Activated T-cell treated with anti-CD3 and anti-CD28 coated beads, Interleukin-2, amount 50 U/mL, for 24 hours (primary cell): ENCODE measurements around the gene TMPRSS11D.

Experiments used
- DNase-seq: peaks from one replicate; pipeline ENCODE4 v3.0.0-alpha.2; 2020
- H3K27ac Mint-ChIP-seq: 2 replicates; pipeline ENCODE4 v1.8.0; 2020; ENCODE audit warnings: mild to moderate bottlenecking, mixed read lengths
- H3K27me3 Mint-ChIP-seq: 2 replicates; pipeline ENCODE4 v1.8.0; 2020; ENCODE audit warnings: mixed read lengths
- H3K36me3 Mint-ChIP-seq: 2 replicates; pipeline ENCODE4 v1.8.0; 2020; ENCODE audit warnings: low read depth, mixed read lengths
- H3K4me1 Mint-ChIP-seq: 2 replicates; pipeline ENCODE4 v1.8.0; 2020; ENCODE audit warnings: low read depth, mixed read lengths
- H3K4me3 Mint-ChIP-seq: 2 replicates; pipeline ENCODE4 v1.8.0; 2020; ENCODE audit warnings: mild to moderate bottlenecking, moderate library complexity, mixed read lengths
- H3K9me3 Mint-ChIP-seq: 2 replicates; pipeline ENCODE4 v1.8.0; 2020; ENCODE audit warnings: mixed read lengths

TMPRSS11D gene

DNA sequence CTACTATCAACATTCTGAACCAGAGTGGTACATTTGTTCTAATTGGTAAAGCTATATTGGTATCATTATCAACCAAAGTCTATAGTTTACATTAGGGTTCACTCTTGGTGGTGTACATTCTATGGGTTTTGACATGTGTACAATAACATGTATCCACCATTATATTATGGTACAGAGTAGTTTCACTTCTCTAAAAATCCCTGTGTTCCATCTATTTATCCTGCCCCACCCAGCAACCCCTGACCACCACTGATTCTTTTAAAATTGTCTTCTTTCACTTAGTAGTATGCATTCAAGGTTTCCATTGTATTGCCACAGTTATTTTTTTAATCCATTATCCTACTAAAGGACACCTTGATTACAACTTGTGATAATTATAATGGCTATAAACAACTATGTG lies 15.3 kb upstream of the TMPRSS11D start:
- no peak for DNase-seq
- H3K4me3 Mint-ChIP-seq, result no peak overlapping the region
- peaks cover 3% of the 10 kb centered on the region for H3K9me3 Mint-ChIP-seq
- no peaks in the 10 kb centered on the region for H3K36me3 Mint-ChIP-seq
- no peaks in the 10 kb centered on the region for H3K27me3 Mint-ChIP-seq
- H3K27ac Mint-ChIP-seq, result no peak overlapping the region
- H3K4me1 Mint-ChIP-seq, result peaks cover 2% of the 10 kb centered on the region

GRCh38 chr4:67897686-67898085 lies 13.9 kb upstream of the TMPRSS11D start:
- DNase-seq, result no peak
- H3K9me3 Mint-ChIP-seq, result peaks cover 3% of the 10 kb centered on the region
- H3K4me3 Mint-ChIP-seq, result no peak overlapping the region
- H3K27me3 Mint-ChIP-seq, result no peaks in the 10 kb centered on the region
- no peaks in the 10 kb centered on the region for H3K36me3 Mint-ChIP-seq
- peaks cover 2% of the 10 kb centered on the region for H3K4me1 Mint-ChIP-seq
- no peak overlapping the region for H3K27ac Mint-ChIP-seq

DNA sequence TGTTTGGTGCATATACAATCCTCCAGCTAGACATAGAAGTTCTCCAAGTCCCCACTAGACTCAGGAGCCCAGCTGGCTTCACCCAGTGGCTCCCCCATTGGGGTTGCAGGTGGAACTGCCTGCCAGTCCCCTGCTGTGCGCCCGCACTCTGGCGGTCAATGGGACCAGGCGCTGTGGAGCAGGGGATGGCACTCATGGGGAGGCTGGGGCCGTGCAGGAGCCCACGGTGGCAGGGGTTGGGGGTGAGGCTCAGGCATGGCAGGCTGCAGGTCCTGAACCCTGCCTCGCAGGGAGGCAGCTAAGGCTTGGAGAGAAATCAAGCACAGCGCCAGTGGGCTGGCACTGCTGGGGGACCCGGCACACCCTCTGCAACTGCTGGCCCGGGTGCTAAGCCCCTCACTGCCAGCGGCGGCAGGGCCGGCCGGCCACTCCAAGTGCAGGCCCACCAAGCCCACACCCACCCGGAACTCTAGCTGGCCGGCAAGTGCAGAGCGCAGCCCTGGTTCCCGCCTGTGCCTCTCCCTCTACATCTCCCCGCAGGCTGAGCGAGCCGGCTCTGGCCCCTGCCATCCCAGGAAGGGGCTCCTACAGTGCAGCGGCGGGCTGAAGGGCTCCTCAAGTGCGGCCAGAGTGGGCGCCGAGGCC lies 12.7 kb upstream of the TMPRSS11D start:
- DNase-seq, result no peak
- Mint-ChIP-seq H3K9me3 (peaks cover 3% of the 10 kb centered on the region), H3K4me3 (no peak overlapping the region), H3K36me3 (no peaks in the 10 kb centered on the region), H3K27ac (no peak overlapping the region), H3K27me3 (no peaks in the 10 kb centered on the region), H3K4me1 (peaks cover 2% of the 10 kb centered on the region)

DNA sequence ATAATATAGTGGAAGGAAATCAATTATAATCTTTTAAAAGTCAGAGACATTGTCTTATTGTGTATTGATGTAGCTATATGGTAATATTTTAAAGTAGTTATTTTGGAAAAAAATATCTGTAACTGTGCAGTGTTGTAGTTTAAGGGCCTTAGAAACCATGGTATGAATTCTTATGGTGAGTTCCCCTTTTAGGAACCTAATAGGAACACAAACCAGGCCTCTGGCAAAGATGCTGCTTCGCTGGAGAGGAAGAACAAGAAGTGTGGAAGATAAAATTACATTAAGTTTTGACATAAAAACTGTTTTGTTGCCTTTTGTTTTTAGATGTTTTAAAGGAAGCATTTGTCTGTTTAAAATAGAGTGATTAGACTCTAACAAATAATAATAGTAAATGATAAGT lies 10.9 kb upstream of the TMPRSS11D start:
- Mint-ChIP-seq H3K4me3 (no peak overlapping the region), H3K9me3 (peaks cover 3% of the 10 kb centered on the region), H3K27ac (no peak overlapping the region), H3K4me1 (peaks cover 2% of the 10 kb centered on the region), H3K27me3 (no peaks in the 10 kb centered on the region), H3K36me3 (no peaks in the 10 kb centered on the region)
- no peak for DNase-seq

DNA sequence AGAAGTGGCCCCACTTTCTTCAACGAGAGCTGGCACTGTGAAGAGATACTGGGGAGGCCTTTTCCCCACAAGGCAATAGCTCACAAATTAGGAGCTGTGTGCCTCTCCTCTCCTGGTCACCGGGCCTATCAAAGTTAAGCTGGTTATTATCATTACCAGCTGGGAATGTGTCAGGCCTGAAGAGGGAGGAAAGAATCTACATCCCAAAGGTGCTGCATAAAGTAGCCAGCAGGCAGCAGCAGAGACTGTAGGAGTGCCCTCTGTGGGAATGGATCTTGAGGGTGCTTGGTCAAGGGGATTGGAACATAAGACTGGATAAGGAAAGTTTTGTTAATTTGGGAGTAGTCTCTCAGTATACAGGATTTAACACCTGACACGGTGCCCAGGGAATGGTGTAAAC lies 9.1 kb upstream of the TMPRSS11D start:
- no peaks in the 10 kb centered on the region for H3K36me3 Mint-ChIP-seq
- peaks cover 2% of the 10 kb centered on the region for H3K4me1 Mint-ChIP-seq

DNA sequence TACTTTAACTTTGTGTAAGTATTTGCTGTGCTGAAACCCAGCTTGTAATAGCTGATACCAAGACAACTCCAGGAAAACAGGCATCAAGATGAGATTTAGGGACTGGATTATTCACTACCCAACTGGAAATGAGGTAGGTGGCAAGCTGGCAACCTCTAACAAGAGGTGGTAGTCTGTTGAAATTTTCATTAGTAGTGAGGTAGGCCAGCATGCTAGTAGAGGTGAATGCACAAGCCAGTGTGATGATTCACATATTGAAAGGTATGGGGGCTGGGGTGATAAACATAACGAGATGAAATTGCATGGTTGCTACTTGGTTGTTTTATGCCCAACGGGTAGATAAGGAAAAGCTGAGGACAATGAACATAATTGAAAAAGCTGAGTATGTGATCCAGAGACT lies 8.5 kb upstream of the TMPRSS11D start:
- no peaks in the 10 kb centered on the region for H3K36me3 Mint-ChIP-seq
- H3K27ac Mint-ChIP-seq, result no peak overlapping the region
- no peaks in the 10 kb centered on the region for H3K27me3 Mint-ChIP-seq
- no peak overlapping the region for H3K4me3 Mint-ChIP-seq
- DNase-seq, result no peak
- H3K4me1 Mint-ChIP-seq, result peaks cover 2% of the 10 kb centered on the region
- H3K9me3 Mint-ChIP-seq, result peaks cover 3% of the 10 kb centered on the region

More for the DNA sequence above, 9.1 kb upstream of the TMPRSS11D start:
- Mint-ChIP-seq H3K27me3 (no peaks in the 10 kb centered on the region), H3K4me3 (no peak overlapping the region), H3K27ac (no peak overlapping the region), H3K9me3 (peaks cover 3% of the 10 kb centered on the region)
- DNase-seq, result no peak

GRCh38 chr4:67891645-67892044 lies 7.8 kb upstream of the TMPRSS11D start:
- no peak for DNase-seq
- Mint-ChIP-seq H3K36me3 (no peaks in the 10 kb centered on the region), H3K9me3 (peaks cover 3% of the 10 kb centered on the region)

GRCh38 chr4:67886281-67886680 lies 2.5 kb upstream of the TMPRSS11D start:
- no peak overlapping the region for H3K27ac Mint-ChIP-seq
- no peaks in the 10 kb centered on the region for H3K9me3 Mint-ChIP-seq
- H3K36me3 Mint-ChIP-seq, result no peaks in the 10 kb centered on the region
- no peaks in the 10 kb centered on the region for H3K4me1 Mint-ChIP-seq
- H3K4me3 Mint-ChIP-seq, result no peak overlapping the region
- peaks cover 8% of the 10 kb centered on the region for H3K27me3 Mint-ChIP-seq
- no peak for DNase-seq

More at GRCh38 chr4:67891645-67892044, 7.8 kb upstream of the TMPRSS11D start:
- H3K4me3 Mint-ChIP-seq, result no peak overlapping the region
- H3K27me3 Mint-ChIP-seq, result no peaks in the 10 kb centered on the region
- peaks cover 2% of the 10 kb centered on the region for H3K4me1 Mint-ChIP-seq
- H3K27ac Mint-ChIP-seq, result no peak overlapping the region

DNA sequence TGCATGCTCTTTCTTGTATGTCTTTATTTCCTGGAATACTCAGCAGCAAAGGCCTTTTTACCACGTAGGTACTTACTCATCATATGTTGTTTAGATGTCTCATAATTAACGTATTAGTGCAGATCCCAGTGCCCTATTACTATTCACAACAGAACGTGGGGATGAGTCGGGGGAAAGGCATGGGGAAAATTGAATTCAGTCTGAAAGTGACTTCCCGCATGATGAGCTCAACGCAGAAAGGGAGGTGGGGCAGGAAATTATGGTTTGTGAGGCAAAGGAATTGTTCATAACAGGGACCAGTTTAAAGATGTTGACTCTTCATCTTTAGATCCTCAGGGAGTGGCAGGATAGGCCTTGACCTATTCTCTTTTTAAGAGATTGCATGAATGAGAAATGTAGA lies 2.0 kb upstream of the TMPRSS11D start:
- H3K9me3 Mint-ChIP-seq, result no peaks in the 10 kb centered on the region
- peaks cover 8% of the 10 kb centered on the region for H3K27me3 Mint-ChIP-seq
- no peak for DNase-seq
- H3K27ac Mint-ChIP-seq, result no peak overlapping the region
- no peak overlapping the region for H3K4me3 Mint-ChIP-seq
- H3K36me3 Mint-ChIP-seq, result no peaks in the 10 kb centered on the region
- no peaks in the 10 kb centered on the region for H3K4me1 Mint-ChIP-seq

DNA sequence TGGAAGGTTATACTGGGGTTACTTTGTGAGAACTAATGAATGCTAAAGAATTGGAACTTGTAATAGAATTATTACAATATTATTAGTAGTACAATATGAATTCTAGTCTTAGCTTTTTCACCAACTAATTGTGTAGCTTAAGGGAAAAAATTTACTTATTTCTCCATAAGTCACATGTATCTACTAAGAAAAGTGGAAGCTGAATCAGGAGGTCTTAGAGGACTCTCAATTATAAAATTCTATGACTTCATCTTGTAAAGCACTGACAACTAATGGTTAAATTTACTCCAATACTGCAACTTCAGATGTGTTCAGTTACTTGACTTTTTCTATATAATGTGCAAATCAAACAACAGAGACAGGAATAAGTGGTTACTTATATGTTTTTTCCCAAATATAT lies 899 bp upstream of the TMPRSS11D start:
- H3K36me3 Mint-ChIP-seq, result no peaks in the 10 kb centered on the region
- H3K4me3 Mint-ChIP-seq, result no peak overlapping the region
- no peaks in the 10 kb centered on the region for H3K4me1 Mint-ChIP-seq
- H3K27ac Mint-ChIP-seq, result no peak overlapping the region
- peaks cover 8% of the 10 kb centered on the region for H3K27me3 Mint-ChIP-seq
- H3K9me3 Mint-ChIP-seq, result no peaks in the 10 kb centered on the region
- DNase-seq, result no peak

DNA sequence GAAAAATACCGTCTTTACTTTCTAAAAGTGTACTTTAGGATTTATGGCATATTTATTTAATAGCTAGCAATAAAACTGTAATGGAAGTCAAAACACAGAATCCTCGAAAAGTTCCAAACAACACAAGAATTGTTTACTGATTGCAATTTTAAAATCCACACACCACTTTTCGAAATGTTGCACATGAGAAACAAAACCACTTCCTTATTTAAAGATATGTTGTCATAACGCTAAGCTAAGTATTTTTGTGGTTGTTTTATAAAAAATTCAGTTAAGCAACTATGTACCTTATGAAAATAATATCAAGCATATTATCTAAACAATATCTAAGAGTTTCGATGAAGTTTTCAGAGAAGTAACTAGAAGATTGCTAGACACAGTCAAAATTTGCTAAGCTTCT lies 344 bp downstream of the TMPRSS11D start:
- DNase-seq, result no peak
- Mint-ChIP-seq H3K36me3 (no peaks in the 10 kb centered on the region), H3K4me3 (no peak overlapping the region), H3K4me1 (no peaks in the 10 kb centered on the region), H3K9me3 (no peaks in the 10 kb centered on the region), H3K27me3 (peaks cover 8% of the 10 kb centered on the region), H3K27ac (no peak overlapping the region)

- Mint-ChIP-seq H3K36me3 (no peaks in the 10 kb centered on the region), H3K9me3 (no peaks in the 10 kb centered on the region), H3K27me3 (peaks cover 7% of the 10 kb centered on the region), H3K4me1 (no peaks in the 10 kb centered on the region), H3K4me3 (no peak overlapping the region), H3K27ac (no peak overlapping the region)
- no peak for DNase-seq
These were observed 2.8 kb downstream of the TMPRSS11D start for GRCh38 chr4:67880866-67881610.

DNA sequence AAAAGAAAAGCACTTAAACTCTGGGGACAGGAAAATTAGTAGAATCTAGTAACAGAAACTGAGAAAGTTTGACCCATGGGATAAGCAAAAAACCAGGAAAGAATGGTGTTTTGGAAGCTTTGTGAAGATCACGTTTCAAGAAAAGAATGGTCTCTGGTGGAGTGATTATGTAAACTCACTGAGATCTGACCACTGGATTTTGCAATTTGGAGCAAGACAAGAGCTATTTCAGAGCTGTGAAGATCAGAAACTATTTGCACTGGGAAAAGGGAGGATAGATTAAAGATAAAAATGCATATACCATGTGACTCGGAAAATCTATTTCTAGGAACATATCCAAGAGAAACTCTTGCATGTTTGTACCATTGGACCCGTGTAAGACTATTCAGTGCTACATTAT lies 4.3 kb downstream of the TMPRSS11D start:
- no peak for DNase-seq
- Mint-ChIP-seq H3K4me1 (no peaks in the 10 kb centered on the region), H3K27ac (no peak overlapping the region), H3K9me3 (no peaks in the 10 kb centered on the region), H3K36me3 (no peaks in the 10 kb centered on the region), H3K4me3 (no peak overlapping the region), H3K27me3 (peaks cover 2% of the 10 kb centered on the region)

DNA sequence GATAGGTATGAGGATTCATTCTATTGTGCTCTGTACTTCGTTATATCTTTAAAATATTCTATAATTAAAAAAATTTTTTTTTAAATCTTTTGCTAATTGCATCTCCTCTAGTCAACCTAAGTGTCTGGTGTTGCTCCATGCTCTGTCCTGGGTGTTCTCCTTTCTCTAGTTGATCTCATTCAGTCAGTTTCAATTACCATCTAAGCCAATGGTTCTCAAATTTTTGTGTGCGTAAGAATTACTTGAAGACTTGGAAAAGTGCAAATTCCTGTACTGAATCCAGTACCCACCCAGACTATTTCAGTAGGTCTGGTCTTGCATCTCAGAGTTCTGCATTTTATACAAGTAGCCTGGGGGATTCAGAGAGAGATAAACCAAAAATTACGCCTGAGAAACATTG lies 6.7 kb downstream of the TMPRSS11D start:
- Mint-ChIP-seq H3K4me3 (no peak overlapping the region), H3K27ac (no peak overlapping the region), H3K9me3 (no peaks in the 10 kb centered on the region), H3K4me1 (no peaks in the 10 kb centered on the region), H3K36me3 (no peaks in the 10 kb centered on the region), H3K27me3 (peaks cover 2% of the 10 kb centered on the region)
- no peak for DNase-seq

DNA sequence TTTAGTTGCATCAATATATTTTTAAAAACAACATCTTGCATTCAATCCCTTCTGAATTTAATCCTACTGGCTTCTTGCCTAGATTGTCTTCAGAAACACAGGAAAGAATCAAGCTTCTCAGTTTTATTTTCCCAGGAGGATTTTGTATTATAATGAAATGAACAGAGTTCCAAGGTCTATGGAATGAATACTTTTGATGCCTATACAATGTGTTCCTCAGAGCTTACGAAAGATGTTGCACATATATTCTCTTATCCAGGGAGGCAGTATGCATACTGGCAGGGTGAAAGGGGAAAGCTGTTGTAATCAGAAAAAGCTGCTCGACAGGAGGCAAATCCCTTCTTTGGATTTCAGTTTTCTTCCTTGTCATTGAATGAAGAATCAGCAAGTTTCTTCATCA lies 8.8 kb downstream of the TMPRSS11D start:
- no peaks in the 10 kb centered on the region for H3K9me3 Mint-ChIP-seq
- no peak for DNase-seq

More for the DNA sequence above, 8.8 kb downstream of the TMPRSS11D start:
- Mint-ChIP-seq H3K4me3 (no peak overlapping the region), H3K27ac (no peak overlapping the region), H3K36me3 (no peaks in the 10 kb centered on the region), H3K4me1 (no peaks in the 10 kb centered on the region), H3K27me3 (peaks cover 2% of the 10 kb centered on the region)
